PFSK-1 (cell line): ENCODE results near the gene EHMT2.

Experiments
- POLR2AphosphoS5 ChIP-seq: IDR thresholded peaks from 2 replicates; pipeline ENCODE4 v1.6.1; 2012; ENCODE audit warnings: low read depth, mild to moderate bottlenecking, control low read depth, low read length, moderate library complexity
- SIN3A ChIP-seq: IDR thresholded peaks from 2 replicates; pipeline ENCODE4 v1.6.1; 2012; ENCODE audit warnings: mild to moderate bottlenecking, low read length, moderate library complexity, borderline replicate concordance; ENCODE audit not compliant: insufficient read depth
- TAF1 ChIP-seq: IDR thresholded peaks from 2 replicates; pipeline ENCODE4 v1.6.1; 2012; ENCODE audit warnings: low read length, control low read depth, borderline replicate concordance; ENCODE audit not compliant: insufficient read depth

GRCh38 chr6:31888276-31889258 lies 8.9 kb downstream of the EHMT2 start:
- TF ChIP-seq TAF1 (no peak), POLR2AphosphoS5 (no peak), SIN3A (no peak)
